Astrocyte (in vitro differentiated cells and primary cell): ENCODE data around the gene TRIP10.

Experiments used
- CTCF ChIP-seq: IDR thresholded peaks from 2 replicates; pipeline ENCODE4 v1.5.1; 2011; ENCODE audit warnings: low read depth, mild to moderate bottlenecking, inconsistent platforms, low read length, moderate library complexity; ENCODE audit not compliant: insufficient read depth
- EZH2 ChIP-seq: IDR thresholded peaks from 2 replicates; pipeline ENCODE4 v1.6.1; 2012; ENCODE audit warnings: mild to moderate bottlenecking, low read length, inconsistent platforms; ENCODE audit not compliant: insufficient read depth

- TF ChIP-seq CTCF (no peak), EZH2 (no peak)
Observed at GRCh38 chr19:6713773-6714692, 25.4 kb upstream of the TRIP10 start.
